IPS DF 6.9 (cell line): Measurements from ENCODE around the gene AEN.

Experiments
- DNase-seq: peaks from one replicate; pipeline ENCODE4 v3.0.0-alpha.2; 2013; ENCODE audit warnings: low read depth, low spot score
- H3K27ac ChIP-seq: one replicate; pipeline ENCODE4 v1.5.1; 2013; ENCODE audit warnings: low read length, control low read depth
- H3K27me3 ChIP-seq: 2 replicates; pipeline ENCODE4 v1.6.1; 2013; ENCODE audit warnings: mild to moderate bottlenecking, low read length; ENCODE audit not compliant: control insufficient read depth, insufficient read depth
- H3K36me3 ChIP-seq: 2 replicates; pipeline ENCODE4 v1.6.1; 2013; ENCODE audit warnings: low read length; ENCODE audit not compliant: control insufficient read depth, insufficient read depth
- H3K4me1 ChIP-seq: 2 replicates; pipeline ENCODE4 v1.6.1; 2013; ENCODE audit warnings: low read length; ENCODE audit not compliant: control insufficient read depth, insufficient read depth
- H3K4me3 ChIP-seq: 2 replicates; pipeline ENCODE4 v1.5.1; 2013; ENCODE audit warnings: mild to moderate bottlenecking, low read length
- H3K9me3 ChIP-seq: 2 replicates; pipeline ENCODE4 v1.6.1; 2013; ENCODE audit warnings: low read length, inconsistent platforms; ENCODE audit not compliant: control insufficient read depth, insufficient read depth
- WGBS: extraction: QIAGEN DNeasy Blood & Tissue Kit; methylation state at CpG from one replicate; pipeline ENCODE4 v1.1.7; 2013; ENCODE audit warnings: mixed read lengths, missing lambda C conversion rate; ENCODE audit not compliant: insufficient read length, insufficient coverage; 5-methylcytosine and 5-hydroxymethylcytosine counted together

The AEN gene

GRCh38 chr15:88649753-88650551, 28.8 kb downstream of the AEN start:
- H3K27ac ChIP-seq, result no peak overlapping the region
- no peaks in the 10 kb centered on the region for H3K9me3 ChIP-seq
- H3K27me3 ChIP-seq, result no peaks in the 10 kb centered on the region
- DNase-seq, result no peak
- no peaks in the 10 kb centered on the region for H3K4me1 ChIP-seq
- H3K36me3 ChIP-seq, result no peaks in the 10 kb centered on the region
- H3K4me3 ChIP-seq, result no peak overlapping the region
- WGBS, result no CpG with 5 or more reads among the region's 23 CpGs

GRCh38 chr15:88650556-88650955, 29.4 kb downstream of the AEN start:
- Histone ChIP-seq H3K4me1 (no peaks in the 10 kb centered on the region), H3K4me3 (no peak overlapping the region), H3K27me3 (no peaks in the 10 kb centered on the region), H3K27ac (no peak overlapping the region), H3K36me3 (no peaks in the 10 kb centered on the region), H3K9me3 (no peaks in the 10 kb centered on the region)
- DNase-seq, result no peak
- no CpG with 5 or more reads among the region's 12 CpGs for WGBS

GRCh38 chr15:88651136-88651732, 30.1 kb downstream of the AEN start:
- H3K27me3 ChIP-seq, result no peaks in the 10 kb centered on the region
- WGBS, result no CpG with 5 or more reads among the region's 7 CpGs
- H3K4me3 ChIP-seq, result no peak overlapping the region
- no peaks in the 10 kb centered on the region for H3K36me3 ChIP-seq
- no peak for DNase-seq
- no peak overlapping the region for H3K27ac ChIP-seq
- no peaks in the 10 kb centered on the region for H3K4me1 ChIP-seq
- H3K9me3 ChIP-seq, result no peaks in the 10 kb centered on the region

- H3K4me3 ChIP-seq, result no peak overlapping the region
- H3K27me3 ChIP-seq, result no peaks in the 10 kb centered on the region
- H3K4me1 ChIP-seq, result no peaks in the 10 kb centered on the region
- H3K9me3 ChIP-seq, result no peaks in the 10 kb centered on the region
- H3K36me3 ChIP-seq, result no peaks in the 10 kb centered on the region
- H3K27ac ChIP-seq, result no peak overlapping the region
- no CpG with 5 or more reads among the region's 9 CpGs for WGBS
- DNase-seq, result no peak
Observed at GRCh38 chr15:88651971-88652370, 30.8 kb downstream of the AEN start.

- no peak overlapping the region for H3K27ac ChIP-seq
- no CpG with 5 or more reads among the region's 8 CpGs for WGBS
- H3K9me3 ChIP-seq, result no peaks in the 10 kb centered on the region
- no peak for DNase-seq
- H3K27me3 ChIP-seq, result no peaks in the 10 kb centered on the region
- no peak overlapping the region for H3K4me3 ChIP-seq
- no peaks in the 10 kb centered on the region for H3K4me1 ChIP-seq
- H3K36me3 ChIP-seq, result no peaks in the 10 kb centered on the region
Observed at GRCh38 chr15:88652456-88653199, 31.5 kb downstream of the AEN start.

- no peak for DNase-seq
- Histone ChIP-seq H3K27ac (no peak overlapping the region), H3K27me3 (no peaks in the 10 kb centered on the region), H3K9me3 (no peaks in the 10 kb centered on the region), H3K4me1 (no peaks in the 10 kb centered on the region), H3K36me3 (no peaks in the 10 kb centered on the region), H3K4me3 (no peak overlapping the region)
- no CpG with 5 or more reads among the region's 13 CpGs for WGBS
Observed at GRCh38 chr15:88653200-88654064, 32.3 kb downstream of the AEN start.

- no peaks in the 10 kb centered on the region for H3K36me3 ChIP-seq
- H3K4me3 ChIP-seq, result no peak overlapping the region
- H3K27me3 ChIP-seq, result no peaks in the 10 kb centered on the region
- DNase-seq, result no peak
- H3K9me3 ChIP-seq, result no peaks in the 10 kb centered on the region
- H3K4me1 ChIP-seq, result no peaks in the 10 kb centered on the region
- WGBS, result no CpG with 5 or more reads among the region's 18 CpGs
- H3K27ac ChIP-seq, result no peak overlapping the region
Observed at GRCh38 chr15:88654430-88655102, 33.4 kb downstream of the AEN start.

GRCh38 chr15:88655103-88655553, 34.0 kb downstream of the AEN start:
- Histone ChIP-seq H3K4me3 (no peak overlapping the region), H3K27ac (no peak overlapping the region), H3K36me3 (no peaks in the 10 kb centered on the region), H3K27me3 (no peaks in the 10 kb centered on the region), H3K4me1 (no peaks in the 10 kb centered on the region), H3K9me3 (no peaks in the 10 kb centered on the region)
- no peak for DNase-seq
- WGBS, result no CpG with 5 or more reads among the region's 14 CpGs

GRCh38 chr15:88655800-88656488, 34.8 kb downstream of the AEN start:
- WGBS, result no CpG with 5 or more reads among the region's 8 CpGs
- no peak overlapping the region for H3K4me3 ChIP-seq
- H3K4me1 ChIP-seq, result no peaks in the 10 kb centered on the region
- H3K36me3 ChIP-seq, result no peaks in the 10 kb centered on the region
- no peak for DNase-seq
- no peaks in the 10 kb centered on the region for H3K9me3 ChIP-seq
- H3K27me3 ChIP-seq, result no peaks in the 10 kb centered on the region
- H3K27ac ChIP-seq, result no peak overlapping the region
